NCI-H1436 (cell line): ENCODE data around the gene MAP2K5.

Experiments used
- DNase-seq: peaks from one replicate; lab custom pipeline; 2025; lab: John Stamatoyannopoulos, UW

Gene MAP2K5

GRCh38 chr15:67559576-67559975, 17.1 kb downstream of the MAP2K5 start:
- DNase-seq, result no peak

GRCh38 chr15:67560320-67560719, 17.8 kb downstream of the MAP2K5 start:
- no peak for DNase-seq

GRCh38 chr15:67563092-67563491, 20.6 kb downstream of the MAP2K5 start:
- DNase-seq, result no peak

- no peak for DNase-seq
These were observed 21.8 kb downstream of the MAP2K5 start for GRCh38 chr15:67564021-67564967.

GRCh38 chr15:67564968-67565345, 22.5 kb downstream of the MAP2K5 start:
- no peak for DNase-seq

- DNase-seq, result no peak
These were observed 27.2 kb downstream of the MAP2K5 start for GRCh38 chr15:67569668-67570067.

GRCh38 chr15:67570875-67571647, 28.6 kb downstream of the MAP2K5 start:
- DNase-seq, result no peak

GRCh38 chr15:67571648-67572415, 29.3 kb downstream of the MAP2K5 start:
- DNase-seq, result no peak

GRCh38 chr15:67573194-67573593, 30.7 kb downstream of the MAP2K5 start:
- DNase-seq, result no peak

GRCh38 chr15:67575039-67575502, 32.6 kb downstream of the MAP2K5 start:
- DNase-seq, result no peak

- DNase-seq, result no peak
These were observed 35.6 kb downstream of the MAP2K5 start for GRCh38 chr15:67578020-67578600.

GRCh38 chr15:67579164-67579563, 36.7 kb downstream of the MAP2K5 start:
- no peak for DNase-seq

- DNase-seq, result no peak
These were observed 37.5 kb downstream of the MAP2K5 start for GRCh38 chr15:67579967-67580366.

GRCh38 chr15:67584157-67584556, 41.7 kb downstream of the MAP2K5 start:
- no peak for DNase-seq

GRCh38 chr15:67585681-67586080, 43.2 kb downstream of the MAP2K5 start:
- peak; percentile 30 for DNase-seq

GRCh38 chr15:67587331-67587730, 44.8 kb downstream of the MAP2K5 start:
- DNase-seq, result no peak

- no peak for DNase-seq
These were observed 45.3 kb downstream of the MAP2K5 start for GRCh38 chr15:67587754-67588153.

- no peak for DNase-seq
These were observed 47.7 kb downstream of the MAP2K5 start for GRCh38 chr15:67590191-67590590.

- DNase-seq, result no peak
These were observed 49.7 kb downstream of the MAP2K5 start for GRCh38 chr15:67592245-67592644.

GRCh38 chr15:67593562-67593961, 51.1 kb downstream of the MAP2K5 start:
- no peak for DNase-seq

- DNase-seq, result no peak
These were observed 52.3 kb downstream of the MAP2K5 start for GRCh38 chr15:67594770-67595169.

GRCh38 chr15:67595572-67595971, 53.1 kb downstream of the MAP2K5 start:
- no peak for DNase-seq
